Measurements from ENCODE around the gene MVB12A. TPM values are rescaled to one million over a fixed set of nuclear protein-coding genes. Genes with fewer than 3 reads are reported as not detected.
A peak's percentile ranks its signal among the peaks of the same experiment; 100 is the strongest.

The MVB12A gene
- total and polyA plus RNA-seq, 8 donors, result 41.7 to 59.5 (median 47.1) TPM

DNA sequence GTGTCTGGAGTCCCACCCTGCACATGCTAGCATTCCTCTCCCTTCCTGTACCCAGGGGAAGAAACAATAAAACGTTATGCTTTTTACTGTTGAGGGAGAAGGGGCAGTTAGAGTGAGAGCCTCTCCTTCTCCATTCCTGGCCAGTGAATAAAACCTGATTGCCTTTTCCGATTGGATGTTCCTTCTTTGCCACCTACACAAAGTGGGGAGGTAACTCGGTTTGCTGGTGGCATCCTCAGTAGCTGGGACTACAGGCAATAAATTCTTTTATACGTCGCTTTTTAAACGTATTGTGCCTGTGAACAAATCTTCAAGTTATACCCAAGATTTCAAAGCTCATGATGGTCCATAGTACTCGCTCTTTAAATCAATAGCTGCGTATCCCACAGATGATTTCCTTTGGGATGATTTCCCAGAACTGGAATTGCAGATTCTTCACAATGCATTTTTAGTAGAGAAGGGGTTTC is 660 bp upstream of the MVB12A start:
- Histone ChIP-seq H3K4me1 (peaks cover 5 to 13% of the 10 kb centered on the region in 2 donors), H3K9me3 (no peaks in the 10 kb centered on the region), H3K27ac (peak overlapping the region; percentile 85 to 87), H3K4me3 (peak overlapping the region; percentile 79 to 84), H3K27me3 (no peaks in the 10 kb centered on the region), H3K36me3 (peaks cover 0 to 24% of the 10 kb centered on the region in 2 donors)
- ATAC-seq (no peak), DNase-seq (no peak)
- intact Hi-C loops (cut with DNase I), result no loop called here
- TF ChIP-seq, protein P1, sequence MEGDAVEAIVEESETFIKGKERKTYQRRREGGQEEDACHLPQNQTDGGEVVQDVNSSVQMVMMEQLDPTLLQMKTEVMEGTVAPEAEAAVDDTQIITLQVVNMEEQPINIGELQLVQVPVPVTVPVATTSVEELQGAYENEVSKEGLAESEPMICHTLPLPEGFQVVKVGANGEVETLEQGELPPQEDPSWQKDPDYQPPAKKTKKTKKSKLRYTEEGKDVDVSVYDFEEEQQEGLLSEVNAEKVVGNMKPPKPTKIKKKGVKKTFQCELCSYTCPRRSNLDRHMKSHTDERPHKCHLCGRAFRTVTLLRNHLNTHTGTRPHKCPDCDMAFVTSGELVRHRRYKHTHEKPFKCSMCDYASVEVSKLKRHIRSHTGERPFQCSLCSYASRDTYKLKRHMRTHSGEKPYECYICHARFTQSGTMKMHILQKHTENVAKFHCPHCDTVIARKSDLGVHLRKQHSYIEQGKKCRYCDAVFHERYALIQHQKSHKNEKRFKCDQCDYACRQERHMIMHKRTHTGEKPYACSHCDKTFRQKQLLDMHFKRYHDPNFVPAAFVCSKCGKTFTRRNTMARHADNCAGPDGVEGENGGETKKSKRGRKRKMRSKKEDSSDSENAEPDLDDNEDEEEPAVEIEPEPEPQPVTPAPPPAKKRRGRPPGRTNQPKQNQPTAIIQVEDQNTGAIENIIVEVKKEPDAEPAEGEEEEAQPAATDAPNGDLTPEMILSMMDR (IDR thresholded peaks at IDR 0.05), result no peak

DNA sequence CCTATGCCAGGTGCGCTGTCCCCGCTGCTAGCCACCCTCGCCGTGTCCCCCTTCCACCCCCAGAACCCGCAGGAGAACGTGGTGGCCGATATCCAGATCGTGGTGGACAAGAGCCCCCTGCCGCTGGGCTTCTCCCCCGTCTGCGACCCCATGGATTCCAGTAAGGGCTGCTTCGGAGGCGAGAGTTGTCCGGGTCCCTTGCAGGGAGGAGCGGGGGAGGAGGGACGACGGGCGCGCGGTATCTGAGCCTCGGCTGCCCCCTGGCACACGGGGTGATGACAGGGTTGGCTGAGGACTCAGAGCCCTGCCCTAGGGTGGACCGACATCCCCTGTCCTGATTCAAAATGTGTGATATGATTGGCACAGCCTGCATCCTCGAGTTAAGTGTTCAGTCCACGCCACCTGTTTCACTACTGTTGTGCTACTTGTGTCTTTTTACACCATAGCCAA is 653 bp downstream of the MVB12A start:
- intact Hi-C loops (cut with DNase I), result no loop called here
- DNase-seq (peak in 3 of 4 donors; percentile 35 to 82 (median 48)), ATAC-seq (peak; percentile 49)
- H3K4me1 ChIP-seq, result peaks cover 5 to 13% of the 10 kb centered on the region in 2 donors
- TF ChIP-seq, protein P1 (IDR thresholded peaks at IDR 0.05), result no peak
- no peaks in the 10 kb centered on the region for H3K27me3 ChIP-seq
- peaks cover 0 to 13% of the 10 kb centered on the region in 2 donors for H3K36me3 ChIP-seq
- H3K9me3 ChIP-seq, result no peaks in the 10 kb centered on the region
- peak overlapping the region; percentile 57 to 85 for H3K27ac ChIP-seq
- H3K4me3 ChIP-seq, result peak overlapping the region; percentile 79 to 84

DNA sequence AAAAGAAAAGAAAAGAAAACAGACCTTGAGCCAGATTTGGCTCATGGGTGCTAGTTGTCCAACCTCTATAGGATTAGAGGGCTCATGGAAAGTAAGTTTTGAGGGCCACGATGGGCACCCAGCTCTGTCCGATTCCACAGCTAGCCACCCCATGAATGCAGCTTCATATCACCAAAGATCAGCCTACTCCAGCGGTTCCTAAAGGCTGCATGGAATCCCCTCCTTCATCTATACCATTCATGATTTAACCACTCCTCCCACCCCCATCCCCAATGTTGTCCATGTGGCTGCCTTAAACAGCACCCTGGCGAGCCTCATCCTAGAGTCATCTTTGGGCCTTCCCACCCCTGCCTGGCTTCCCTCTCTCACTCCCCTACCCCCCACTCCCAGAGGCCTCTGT is 2.1 kb downstream of the MVB12A start:
- no peak for ATAC-seq
- intact Hi-C loops (cut with DNase I), result no loop called here
- Histone ChIP-seq H3K27me3 (no peaks in the 10 kb centered on the region), H3K4me3 (no peak overlapping the region), H3K9me3 (no peaks in the 10 kb centered on the region), H3K4me1 (peaks cover 5 to 13% of the 10 kb centered on the region in 2 donors), H3K36me3 (peaks cover 0 to 10% of the 10 kb centered on the region in 2 donors), H3K27ac (no peak overlapping the region)
- DNase-seq, result peak in 1 of 4 donors; percentile 24
- TF ChIP-seq, protein P1 (IDR thresholded peaks at IDR 0.05), result no peak

DNA sequence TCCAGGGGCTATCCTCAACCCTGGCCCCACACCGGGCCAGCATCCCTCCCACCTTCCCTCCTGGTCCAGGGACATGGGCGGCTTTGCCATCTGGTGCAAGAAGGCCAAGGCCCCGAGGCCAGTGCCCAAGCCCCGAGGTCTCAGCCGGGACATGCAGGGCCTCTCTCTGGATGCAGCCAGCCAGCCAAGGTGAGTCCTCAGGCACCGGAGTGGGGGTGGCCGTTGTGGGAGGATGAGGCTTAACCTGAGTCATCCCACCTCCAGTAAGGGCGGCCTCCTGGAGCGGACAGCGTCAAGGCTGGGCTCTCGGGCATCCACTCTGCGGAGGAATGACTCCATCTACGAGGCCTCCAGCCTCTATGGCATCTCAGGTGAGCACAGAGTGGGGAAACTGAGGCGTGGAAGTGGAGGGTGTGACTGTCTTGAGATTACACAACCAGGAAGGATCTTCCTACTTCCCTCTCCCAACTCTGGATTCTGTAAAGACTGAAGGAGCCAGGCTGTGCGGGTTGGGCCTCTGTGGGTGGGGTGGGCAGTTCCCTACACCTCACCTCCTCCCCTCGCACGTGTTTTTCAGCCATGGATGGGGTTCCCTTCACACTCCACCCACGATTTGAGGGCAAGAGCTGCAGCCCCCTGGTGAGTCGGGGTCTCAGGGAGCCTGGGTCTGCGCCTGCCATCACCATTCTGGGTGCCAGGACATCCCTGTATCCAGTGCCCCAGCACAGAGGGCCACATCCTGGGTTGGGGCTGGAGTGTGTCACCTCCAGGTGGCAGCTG is 3.8 kb downstream of the MVB12A start:
- intact Hi-C loops (cut with DNase I), result no loop called here
- TF ChIP-seq, protein P1 (IDR thresholded peaks at IDR 0.05), result no peak

DNA sequence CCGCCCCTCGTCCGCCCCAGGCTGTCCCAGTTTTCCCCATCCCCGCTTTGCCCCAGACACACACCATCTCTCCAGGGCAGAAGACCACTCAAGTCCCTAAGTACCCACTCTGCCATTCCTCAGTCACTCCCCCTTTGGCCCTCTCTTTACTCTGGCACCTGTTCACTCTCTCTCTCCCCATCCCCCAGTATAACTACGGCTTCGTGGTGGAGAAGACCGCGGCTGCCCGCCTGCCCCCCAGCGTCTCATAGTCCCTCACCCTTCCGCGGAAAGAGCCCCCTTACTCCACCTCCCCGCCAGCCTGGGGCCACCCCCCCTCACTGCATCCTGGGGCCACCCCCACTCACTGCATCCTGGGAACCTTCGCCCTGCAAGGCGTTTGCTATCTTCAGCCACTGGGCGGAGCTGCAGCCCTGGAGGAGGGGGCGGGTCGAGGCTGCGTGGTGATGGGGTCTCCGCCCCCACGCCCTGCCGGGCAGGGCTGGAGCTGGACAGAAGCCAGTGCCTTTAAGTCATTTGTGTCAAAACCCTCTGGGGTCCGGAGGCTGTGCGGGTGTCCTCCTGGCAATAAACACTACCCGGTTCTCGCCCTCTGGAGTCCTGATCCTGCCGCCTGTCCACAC is 5.0 kb downstream of the MVB12A start:
- ATAC-seq (peak; percentile 27), DNase-seq (peak in 2 of 4 donors; percentile 63 to 68)
- peaks cover 0 to 10% of the 10 kb centered on the region in 2 donors for H3K36me3 ChIP-seq
- no peak overlapping the region for H3K4me3 ChIP-seq
- H3K4me1 ChIP-seq, result peaks cover 0 to 6% of the 10 kb centered on the region in 2 donors
- H3K27me3 ChIP-seq, result no peaks in the 10 kb centered on the region
- intact Hi-C loops (cut with DNase I), result no loop called here
- H3K27ac ChIP-seq, result no peak overlapping the region
- TF ChIP-seq, protein P1 (IDR thresholded peaks at IDR 0.05), result no peak
- H3K9me3 ChIP-seq, result no peaks in the 10 kb centered on the region

More for the DNA sequence above, 3.8 kb downstream of the MVB12A start:
- no peak for ATAC-seq
- Histone ChIP-seq H3K4me3 (no peak overlapping the region), H3K27me3 (no peaks in the 10 kb centered on the region), H3K36me3 (peaks cover 0 to 10% of the 10 kb centered on the region in 2 donors), H3K4me1 (peaks cover 5 to 13% of the 10 kb centered on the region in 2 donors), H3K27ac (no peak overlapping the region), H3K9me3 (no peaks in the 10 kb centered on the region)
- peak in 1 of 4 donors; percentile 78 for DNase-seq

Measured in left lung (tissue), 10 donors.